Nucleus accumbens (tissue), 56 donors: ENCODE measurements around the gene STAG1.
"Not testable (repeated sequence)": the region's sequence is repeated elsewhere in the genome, so short reads cannot be mapped to it uniquely, and the experiment has no call there.

ENCODE experiments used
- DNase-seq, 56 donors: peaks; one replicate each; lab custom pipeline; 2025; lab: John Stamatoyannopoulos, UW

STAG1 gene

GRCh38 chr3:136543385-136543784 is 208.8 kb downstream of the STAG1 start:
- no peak for DNase-seq

- no peak for DNase-seq
Observed at GRCh38 chr3:136535906-136536305, 216.3 kb downstream of the STAG1 start.

DNA sequence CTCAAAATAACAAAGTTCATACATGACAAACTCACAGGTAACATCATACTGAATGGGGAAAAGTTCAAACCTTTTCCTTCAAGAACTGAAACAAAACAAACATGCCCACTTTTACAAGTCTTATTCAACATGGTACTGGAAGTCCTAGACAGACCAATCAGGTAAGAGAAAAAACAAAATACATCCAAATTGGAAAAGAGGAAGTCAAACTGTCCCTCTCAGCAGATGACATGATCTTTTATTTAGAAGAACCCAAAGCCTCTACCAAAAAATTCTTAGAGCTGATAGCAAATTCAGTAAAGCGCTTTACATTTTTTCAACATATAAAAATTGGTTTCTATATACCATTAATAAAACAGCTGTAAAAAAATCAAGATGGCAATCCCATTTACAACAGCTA is 219.4 kb downstream of the STAG1 start:
- DNase-seq = no peak

DNA sequence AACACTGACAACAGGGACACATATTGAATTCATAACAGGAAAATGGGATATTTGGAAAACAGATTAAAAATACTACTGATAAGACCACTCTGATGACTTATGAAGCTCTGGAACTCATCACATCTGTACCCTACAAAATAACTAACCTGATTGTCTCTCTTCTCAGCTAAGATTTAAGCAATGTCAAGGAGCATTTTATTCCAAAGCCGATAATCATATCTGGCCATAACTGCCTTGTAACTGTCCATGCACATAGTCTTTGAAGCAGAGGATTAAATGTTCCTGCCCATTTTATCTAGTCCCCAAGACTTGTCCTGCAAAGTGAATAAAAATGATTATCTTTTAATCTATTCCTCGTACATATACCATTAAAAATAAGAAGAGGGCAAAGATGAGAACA is 234.1 kb downstream of the STAG1 start:
- no peak for DNase-seq

GRCh38 chr3:136516656-136517055 is 235.5 kb downstream of the STAG1 start:
- DNase-seq = no peak

GRCh38 chr3:136516095-136516494 is 236.1 kb downstream of the STAG1 start:
- no peak for DNase-seq

- DNase-seq = not testable (repeated sequence)
Observed at GRCh38 chr3:136514533-136514932, 237.6 kb downstream of the STAG1 start.

GRCh38 chr3:136513367-136513766 is 238.8 kb downstream of the STAG1 start:
- DNase-seq = no peak

- DNase-seq = no peak
Observed at GRCh38 chr3:136512381-136512780, 239.8 kb downstream of the STAG1 start.

DNA sequence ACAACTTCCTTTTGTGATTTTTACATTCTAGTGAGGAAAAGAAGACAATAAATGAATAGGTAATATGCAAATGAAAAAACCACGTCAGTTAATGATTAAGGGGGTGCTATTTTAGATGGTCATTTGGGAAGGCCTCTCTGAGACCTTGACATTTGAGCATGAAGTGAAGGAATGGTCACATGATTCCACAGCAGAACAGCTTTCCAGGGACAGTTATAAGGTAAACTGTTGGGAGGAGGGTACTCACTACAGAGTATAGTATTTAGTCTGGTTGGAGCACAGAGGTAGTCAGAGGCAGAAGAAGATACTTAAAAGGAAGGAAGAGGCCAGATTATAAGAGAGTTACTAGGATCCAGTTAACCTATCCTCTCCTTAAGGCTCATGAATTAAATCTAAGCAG is 246.5 kb downstream of the STAG1 start:
- DNase-seq = no peak

- DNase-seq = no peak
Observed at GRCh38 chr3:136503056-136503455, 249.1 kb downstream of the STAG1 start.

GRCh38 chr3:136498919-136499447 is 253.2 kb downstream of the STAG1 start:
- no peak for DNase-seq

DNA sequence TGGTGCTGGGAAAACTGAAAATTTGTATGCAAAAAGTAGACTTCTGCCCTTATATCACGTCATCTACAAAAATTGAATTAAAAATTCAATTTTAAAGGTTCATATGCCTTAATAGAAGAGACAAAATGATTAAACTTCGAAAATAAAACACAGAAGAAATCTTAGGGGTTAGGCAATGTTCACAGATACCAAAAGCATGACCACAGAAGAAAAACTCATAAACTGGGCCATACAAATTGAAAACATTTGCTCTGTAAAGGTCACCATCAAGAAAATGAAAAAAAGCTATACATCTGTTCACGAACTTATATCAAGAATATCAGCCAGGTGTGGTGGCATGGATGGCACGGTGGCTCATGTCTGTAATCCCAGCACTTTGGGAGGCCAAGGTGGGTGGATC is 257.0 kb downstream of the STAG1 start:
- DNase-seq = no peak

DNA sequence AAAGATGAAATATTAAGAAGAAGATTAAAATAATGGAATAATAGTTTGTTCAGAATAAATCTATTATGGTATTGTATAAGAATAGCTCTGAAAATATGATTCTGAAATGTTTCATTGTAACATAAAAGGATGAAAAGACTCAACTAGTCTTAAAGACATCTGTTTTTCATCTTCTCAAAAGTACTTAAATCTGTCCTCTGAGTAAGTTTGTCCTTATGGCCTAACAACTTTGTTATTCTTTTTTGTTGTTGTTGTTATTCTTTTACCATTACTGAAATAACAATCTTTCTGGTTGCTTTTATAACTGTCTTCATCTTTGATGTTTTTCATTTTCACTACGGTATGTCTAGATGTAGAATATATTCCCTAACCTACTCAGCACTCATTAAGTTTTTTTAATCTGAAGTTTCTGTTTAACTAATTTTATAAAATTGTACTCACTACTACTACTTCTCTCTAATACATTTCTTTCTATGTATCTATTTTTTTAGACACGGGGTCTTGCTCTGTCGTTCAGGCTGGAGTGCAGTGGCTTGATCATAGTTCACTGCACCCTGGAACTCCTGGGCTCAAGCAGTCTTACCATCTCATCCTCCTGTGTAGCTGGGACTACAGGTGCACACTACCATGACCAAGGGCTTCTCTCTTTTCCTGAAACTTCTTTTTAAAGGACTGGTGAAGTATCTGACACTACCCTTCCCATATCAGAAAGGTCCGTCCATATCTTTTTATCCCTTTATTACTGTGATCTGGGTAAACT is 261.4 kb downstream of the STAG1 start:
- DNase-seq = no peak

DNA sequence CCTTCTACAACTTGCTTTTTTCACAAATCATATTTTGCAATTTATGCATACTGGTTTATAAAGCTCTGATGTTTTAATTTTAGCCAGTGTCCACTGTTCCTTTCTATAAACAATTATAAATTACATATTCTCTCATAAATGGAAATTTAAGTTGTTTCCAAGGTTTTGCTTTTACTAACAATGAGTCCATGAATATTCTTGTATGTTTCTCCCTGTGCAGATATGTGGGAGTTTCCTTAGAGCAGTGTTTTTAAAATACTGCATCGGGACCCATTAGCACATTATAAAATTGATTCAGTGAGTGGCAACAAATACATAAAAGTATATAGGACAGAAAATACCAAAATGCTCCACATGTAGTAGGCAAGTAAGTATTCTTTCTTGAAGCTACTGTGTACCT is 266.4 kb downstream of the STAG1 start:
- DNase-seq = no peak

- no peak for DNase-seq
Observed at GRCh38 chr3:136476280-136476679, 275.9 kb downstream of the STAG1 start.

- DNase-seq = not testable (repeated sequence)
Observed at GRCh38 chr3:136474876-136475275, 277.3 kb downstream of the STAG1 start.

- no peak for DNase-seq
Observed at GRCh38 chr3:136473716-136474326, 278.4 kb downstream of the STAG1 start.

DNA sequence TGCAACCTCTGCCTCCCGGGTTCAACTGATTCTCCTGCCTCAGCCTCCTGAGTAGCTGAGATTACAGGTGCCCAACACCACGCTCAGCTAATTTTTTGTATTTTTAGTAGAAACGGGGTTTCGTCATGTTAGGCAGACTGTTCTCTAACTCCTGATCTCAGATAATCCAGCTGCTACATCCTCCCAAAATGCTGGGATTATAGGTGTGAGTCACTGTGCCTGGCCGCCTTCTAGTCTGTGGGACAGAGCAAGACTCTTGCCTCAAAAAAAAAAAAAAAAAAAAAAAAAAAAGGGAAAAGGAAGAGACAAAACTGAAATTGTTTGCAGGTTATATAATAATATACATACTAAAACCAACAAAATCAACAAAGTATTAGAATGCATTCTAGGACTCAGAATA is 286.9 kb downstream of the STAG1 start:
- DNase-seq = no peak

DNA sequence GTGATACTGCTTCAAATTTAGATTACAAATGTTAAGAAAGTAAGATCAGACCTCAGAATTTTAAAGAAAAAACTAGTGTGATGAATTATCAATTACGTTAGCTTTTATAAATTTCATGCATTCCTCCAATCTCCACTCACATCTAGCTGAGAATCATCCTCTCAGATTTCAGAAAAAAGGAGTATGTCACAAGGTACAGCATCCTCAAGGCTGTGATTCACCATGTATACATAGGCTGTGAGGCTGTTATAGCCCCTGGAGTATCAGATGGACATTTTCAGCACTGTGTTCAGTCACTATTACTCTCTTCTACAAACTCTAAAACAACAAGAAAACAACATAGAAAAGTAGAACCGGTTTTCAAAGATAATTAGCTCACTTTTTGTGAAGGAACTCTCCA is 287.7 kb downstream of the STAG1 start:
- DNase-seq = peak in 1 of 56 donors; percentile 21

DNA sequence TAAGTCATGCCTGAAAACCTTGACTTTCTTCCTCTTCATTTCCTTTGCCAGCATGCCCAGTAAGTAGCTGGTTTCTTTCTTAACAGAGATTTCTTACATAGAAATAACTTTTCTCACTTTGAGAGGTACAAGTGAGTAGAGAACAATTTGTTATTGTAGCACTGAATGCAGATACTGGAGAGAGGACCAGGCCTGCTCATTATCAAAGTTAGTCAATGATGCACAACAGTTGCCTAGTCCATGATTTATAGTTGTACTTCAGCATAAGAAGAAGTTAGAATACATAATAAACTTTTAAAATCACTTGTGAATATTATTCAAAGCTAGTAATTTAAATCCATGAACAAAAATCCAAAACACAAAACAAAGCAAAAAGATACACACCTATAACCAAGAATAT is 289.0 kb downstream of the STAG1 start:
- no peak for DNase-seq

DNA sequence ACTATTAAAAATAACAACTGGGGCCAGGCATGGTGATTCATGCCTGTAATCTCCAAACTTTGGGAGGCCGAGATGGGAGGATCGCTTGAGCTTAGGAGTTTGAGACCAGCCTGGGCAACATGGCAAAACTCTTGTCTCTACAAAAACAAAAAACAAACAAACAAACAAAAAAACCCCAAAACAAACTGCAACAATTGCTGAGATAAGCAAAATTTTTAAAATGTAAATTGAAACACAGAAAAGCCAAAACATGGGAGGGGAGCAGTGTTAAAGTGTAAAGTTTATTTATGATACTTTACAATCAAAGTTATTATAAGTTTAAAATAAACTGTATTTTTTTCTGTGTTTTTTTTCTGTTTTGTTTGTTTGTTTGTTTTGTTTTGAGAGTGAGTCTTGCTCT is 294.4 kb downstream of the STAG1 start:
- no peak for DNase-seq
